ENCODE results near the gene CACNA1B. TPM values are rescaled to one million over a fixed set of nuclear protein-coding genes. Genes with fewer than 3 reads are reported as not detected.

CACNA1B gene
- total RNA-seq, 1 experiment from 2014 or later, result not detected

- H3K4me1 Mint-ChIP-seq (ENCODE audit: low read depth, unreplicated experiment), result no peaks in the 10 kb centered on the region
- no peak overlapping the region for H3K27ac Mint-ChIP-seq (ENCODE audit: unreplicated experiment)
- no peaks in the 10 kb centered on the region for H3K36me3 Mint-ChIP-seq (ENCODE audit: insufficient read depth, unreplicated experiment)
- no peak overlapping the region for H3K4me3 Mint-ChIP-seq (ENCODE audit: low read depth, unreplicated experiment)
- CTCF ChIA-PET, result no interaction called here
- intact Hi-C loops (cut with micrococcal nuclease; ENCODE audit: unreplicated experiment), result no loop called here
- no peak for DNase-seq
- peaks cover 44% of the 10 kb centered on the region for H3K27me3 Mint-ChIP-seq (ENCODE audit: unreplicated experiment)
- no TSS peak for BruUV-seq (replicated peaks)
- H3K9me3 Mint-ChIP-seq (ENCODE audit: low read depth, unreplicated experiment), result no peaks in the 10 kb centered on the region
- no peak for TF ChIP-seq CTCF (IDR thresholded peaks at IDR 0.05; ENCODE audit: unreplicated experiment)
These were observed 176.6 kb downstream of the CACNA1B start for GRCh38 chr9:138053996-138054752.

GRCh38 chr9:138057726-138058125 lies 180.1 kb downstream of the CACNA1B start:
- Mint-ChIP-seq H3K36me3 (ENCODE audit: insufficient read depth, unreplicated experiment) (no peaks in the 10 kb centered on the region), H3K27me3 (ENCODE audit: unreplicated experiment) (peaks cover 26% of the 10 kb centered on the region), H3K4me1 (ENCODE audit: low read depth, unreplicated experiment) (no peaks in the 10 kb centered on the region), H3K9me3 (ENCODE audit: low read depth, unreplicated experiment) (no peaks in the 10 kb centered on the region), H3K4me3 (ENCODE audit: low read depth, unreplicated experiment) (no peak overlapping the region), H3K27ac (ENCODE audit: unreplicated experiment) (no peak overlapping the region)
- no TSS peak for BruUV-seq (replicated peaks)
- intact Hi-C loops (cut with micrococcal nuclease; ENCODE audit: unreplicated experiment), result no loop called here
- CTCF ChIA-PET, result no interaction called here
- no peak for DNase-seq
- TF ChIP-seq CTCF (IDR thresholded peaks at IDR 0.05; ENCODE audit: unreplicated experiment), result no peak

GRCh38 chr9:138058181-138058580 lies 180.6 kb downstream of the CACNA1B start:
- H3K9me3 Mint-ChIP-seq (ENCODE audit: low read depth, unreplicated experiment), result no peaks in the 10 kb centered on the region
- CTCF ChIA-PET, result no interaction called here
- H3K4me1 Mint-ChIP-seq (ENCODE audit: low read depth, unreplicated experiment), result no peaks in the 10 kb centered on the region
- no peak for TF ChIP-seq CTCF (IDR thresholded peaks at IDR 0.05; ENCODE audit: unreplicated experiment)
- H3K27ac Mint-ChIP-seq (ENCODE audit: unreplicated experiment), result no peak overlapping the region
- no peak for DNase-seq
- no peaks in the 10 kb centered on the region for H3K36me3 Mint-ChIP-seq (ENCODE audit: insufficient read depth, unreplicated experiment)
- BruUV-seq (replicated peaks), result no TSS peak
- intact Hi-C loops (cut with micrococcal nuclease; ENCODE audit: unreplicated experiment), result no loop called here
- peaks cover 23% of the 10 kb centered on the region for H3K27me3 Mint-ChIP-seq (ENCODE audit: unreplicated experiment)
- no peak overlapping the region for H3K4me3 Mint-ChIP-seq (ENCODE audit: low read depth, unreplicated experiment)

- Mint-ChIP-seq H3K4me3 (ENCODE audit: low read depth, unreplicated experiment) (no peak overlapping the region), H3K4me1 (ENCODE audit: low read depth, unreplicated experiment) (no peaks in the 10 kb centered on the region), H3K36me3 (ENCODE audit: insufficient read depth, unreplicated experiment) (no peaks in the 10 kb centered on the region), H3K9me3 (ENCODE audit: low read depth, unreplicated experiment) (no peaks in the 10 kb centered on the region), H3K27ac (ENCODE audit: unreplicated experiment) (no peak overlapping the region), H3K27me3 (ENCODE audit: unreplicated experiment) (peaks cover 15% of the 10 kb centered on the region)
- no peak for DNase-seq
- no peak for TF ChIP-seq CTCF (IDR thresholded peaks at IDR 0.05; ENCODE audit: unreplicated experiment)
- BruUV-seq (replicated peaks), result no TSS peak
- intact Hi-C loops (cut with micrococcal nuclease; ENCODE audit: unreplicated experiment), result no loop called here
- CTCF ChIA-PET, result no interaction called here
These were observed 181.6 kb downstream of the CACNA1B start for GRCh38 chr9:138059196-138059595.
